ENCODE results near the gene TERT.

DNA sequence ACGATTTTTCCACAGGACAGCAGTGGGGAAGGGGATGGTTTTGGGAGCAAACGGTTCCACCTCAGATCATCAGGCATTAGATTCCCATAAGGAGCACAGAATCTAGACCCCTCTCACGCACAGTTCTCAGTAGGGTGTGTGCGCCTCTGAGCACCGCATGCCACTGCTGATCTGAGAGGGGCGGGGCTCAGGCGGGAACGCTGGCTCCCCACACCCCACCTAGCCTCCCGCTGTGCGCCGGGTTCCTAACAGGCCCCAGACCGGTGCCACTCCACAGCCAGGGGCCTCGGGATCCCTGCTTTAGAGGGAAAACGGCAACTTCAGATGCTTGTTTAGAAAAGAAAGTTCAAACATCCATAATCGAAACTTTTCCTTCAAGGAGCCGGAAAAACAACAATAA, 20.4 kb downstream of the TERT start:
- TF ChIP-seq CTCF (conservative IDR thresholded peaks at IDR 0.05) (no peak), ZFX (IDR thresholded peaks at IDR 0.05) (no peak)

Measured in C4-2B (cell line).